ENCODE data around the gene HGF.

DNA sequence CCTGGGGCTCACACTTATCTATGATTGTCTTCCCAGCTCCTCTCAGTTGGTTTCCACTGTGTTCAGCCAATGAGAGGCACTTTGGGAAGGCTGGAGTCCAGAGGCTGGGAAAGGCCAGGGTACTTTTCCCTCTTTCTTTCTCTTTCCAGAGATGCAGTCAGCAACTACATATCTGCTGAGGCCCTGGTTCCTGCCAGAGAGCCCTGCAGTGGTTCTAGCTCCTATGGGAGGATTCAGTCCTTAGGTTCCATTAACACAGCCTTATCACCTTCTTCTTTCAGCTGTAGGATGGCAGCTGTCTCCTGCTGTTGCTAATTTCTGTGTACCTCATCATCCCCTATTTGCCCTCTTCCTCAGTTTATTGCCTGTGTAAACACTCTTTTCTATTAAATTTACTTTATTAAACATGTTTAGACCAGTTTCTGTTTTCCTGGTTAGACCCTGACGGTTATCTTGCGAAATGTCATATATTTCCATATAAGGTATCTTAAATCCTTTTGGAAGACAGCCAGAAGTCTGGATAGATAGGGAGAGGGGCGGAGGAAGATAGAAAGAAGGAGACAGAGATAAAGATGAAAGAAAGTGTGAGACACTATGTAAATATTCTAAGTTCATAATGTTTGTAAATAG lies 100.3 kb downstream of the HGF start:
- TF ChIP-seq, protein P1, sequence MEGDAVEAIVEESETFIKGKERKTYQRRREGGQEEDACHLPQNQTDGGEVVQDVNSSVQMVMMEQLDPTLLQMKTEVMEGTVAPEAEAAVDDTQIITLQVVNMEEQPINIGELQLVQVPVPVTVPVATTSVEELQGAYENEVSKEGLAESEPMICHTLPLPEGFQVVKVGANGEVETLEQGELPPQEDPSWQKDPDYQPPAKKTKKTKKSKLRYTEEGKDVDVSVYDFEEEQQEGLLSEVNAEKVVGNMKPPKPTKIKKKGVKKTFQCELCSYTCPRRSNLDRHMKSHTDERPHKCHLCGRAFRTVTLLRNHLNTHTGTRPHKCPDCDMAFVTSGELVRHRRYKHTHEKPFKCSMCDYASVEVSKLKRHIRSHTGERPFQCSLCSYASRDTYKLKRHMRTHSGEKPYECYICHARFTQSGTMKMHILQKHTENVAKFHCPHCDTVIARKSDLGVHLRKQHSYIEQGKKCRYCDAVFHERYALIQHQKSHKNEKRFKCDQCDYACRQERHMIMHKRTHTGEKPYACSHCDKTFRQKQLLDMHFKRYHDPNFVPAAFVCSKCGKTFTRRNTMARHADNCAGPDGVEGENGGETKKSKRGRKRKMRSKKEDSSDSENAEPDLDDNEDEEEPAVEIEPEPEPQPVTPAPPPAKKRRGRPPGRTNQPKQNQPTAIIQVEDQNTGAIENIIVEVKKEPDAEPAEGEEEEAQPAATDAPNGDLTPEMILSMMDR (IDR thresholded peaks at IDR 0.05) = no peak
- TF ChIP-seq POLR2A (IDR thresholded peaks at IDR 0.05) = no peak
